GM23248 (cell line): ENCODE data around the gene LMNB1.
"Not testable (repeated sequence)": the region's sequence is repeated elsewhere in the genome, so short reads cannot be mapped to it uniquely, and the experiment has no call there.

ENCODE experiments used
- EZH2 ChIP-seq: fragments of 200-600 bp; sonication (generic); IDR thresholded peaks from 2 replicates; pipeline ENCODE4 v1.6.1; 2018; ENCODE audit warnings: antibody characterized with exemption, mild to moderate bottlenecking; ENCODE audit not compliant: insufficient read depth, poor library complexity, severe bottlenecking
- EZH2phosphoT487 ChIP-seq: fragments of 200-600 bp; sonication (generic); IDR thresholded peaks from 2 replicates; pipeline ENCODE4 v1.6.1; 2018; ENCODE audit warnings: antibody characterized with exemption, moderate library complexity, mild to moderate bottlenecking, low read depth; ENCODE audit not compliant: insufficient read depth

DNA sequence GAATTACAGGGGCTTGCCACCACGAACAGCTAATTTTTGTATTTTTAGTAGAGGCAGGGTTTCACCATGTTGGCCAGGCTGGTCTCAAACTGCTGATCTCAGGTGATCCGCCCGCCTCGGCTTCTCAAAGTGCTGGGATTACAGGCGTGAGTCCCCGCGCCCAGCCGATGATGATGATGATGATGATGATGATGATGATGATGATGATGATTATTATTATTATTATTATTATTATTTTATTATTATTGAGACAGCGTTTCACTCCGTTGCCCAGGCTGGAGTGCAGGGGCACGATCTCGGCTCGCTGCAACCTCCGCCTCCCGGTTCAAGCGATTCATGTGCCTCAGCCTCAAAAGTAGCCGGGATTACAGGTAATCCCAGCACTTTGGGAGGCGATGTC lies 42.4 kb upstream of the LMNB1 start:
- TF ChIP-seq EZH2, EZH2phosphoT487: not testable (repeated sequence)
